OCI-LY3 (cell line): Measurements from ENCODE around the gene ACTL6A.

Experiments used
- H2AFZ ChIP-seq: fragments of 200-600, 300-600 bp; shearing (Covaris generic); 2 replicates; pipeline ENCODE4 v1.6.0; 2014; ENCODE audit warnings: antibody characterized with exemption, low read depth, low read length
- H3K27ac ChIP-seq: fragments of 200-600, 300-600 bp; sonication (generic); 2 replicates; pipeline ENCODE4 v1.5.1; 2014; ENCODE audit warnings: mild to moderate bottlenecking, low read length, moderate library complexity, mixed read lengths
- H3K27me3 ChIP-seq: fragments of 200-600, 300-600 bp; sonication (generic); 2 replicates; pipeline ENCODE4 v1.6.1; 2014; ENCODE audit warnings: low read depth, low read length, mixed read lengths
- H3K36me3 ChIP-seq: fragments of 200-600, 300-600 bp; sonication (generic); replicated peaks from 2 replicates; pipeline ENCODE3; 2014; ENCODE audit warnings: low read depth, low read length, mixed read lengths
- H3K4me1 ChIP-seq: fragments of 300-600, 200-600 bp; sonication (generic); 2 replicates; pipeline ENCODE4 v1.6.1; 2014; ENCODE audit warnings: low read length, mixed read lengths
- H3K4me2 ChIP-seq: fragments of 200-600, 300-600 bp; sonication (generic); 2 replicates; pipeline ENCODE4 v1.6.1; 2014; ENCODE audit warnings: low read length, mixed read lengths
- H3K4me3 ChIP-seq: fragments of 300-600, 200-600 bp; sonication (generic); 2 replicates; pipeline ENCODE4 v1.5.1; 2014; ENCODE audit warnings: antibody characterized with exemption, mild to moderate bottlenecking, low read length, moderate library complexity
- H3K79me2 ChIP-seq: fragments of 300-600, 200-600 bp; shearing (Covaris generic); 2 replicates; pipeline ENCODE4 v1.6.1; 2014; ENCODE audit warnings: mild to moderate bottlenecking, low read length, mixed read lengths
- H3K9ac ChIP-seq: fragments of 300-600, 200-600 bp; shearing (Covaris generic); 2 replicates; pipeline ENCODE4 v1.6.0; 2014; ENCODE audit warnings: mild to moderate bottlenecking, low read length, moderate library complexity
- H3K9me3 ChIP-seq: fragments of 200-600, 300-600 bp; shearing (Covaris generic); 2 replicates; pipeline ENCODE4 v1.6.1; 2014; ENCODE audit warnings: low read length, mixed read lengths; ENCODE audit not compliant: insufficient read depth
- H4K20me1 ChIP-seq: fragments of 200-600, 300-600 bp; sonication (generic); 2 replicates; pipeline ENCODE4 v1.6.1; 2016; ENCODE audit warnings: low read length, mixed read lengths; ENCODE audit not compliant: insufficient read depth
- CTCF ChIP-seq: fragments of 200-600, 300-600 bp; sonication (generic); IDR thresholded peaks from 2 replicates; pipeline ENCODE4 v1.5.1; 2014; ENCODE audit warnings: antibody characterized with exemption, low read length, low read depth
- EZH2phosphoT487 ChIP-seq: fragments of 200-600 bp; shearing (Covaris generic); IDR thresholded peaks from 2 replicates; pipeline ENCODE4 v1.6.1; 2018; ENCODE audit warnings: antibody characterized with exemption, mixed run types, low read depth

The ACTL6A gene

GRCh38 chr3:179606534-179607085 lies 43.9 kb downstream of the ACTL6A start:
- Histone ChIP-seq H3K4me1 (peaks cover 39% of the 10 kb centered on the region), H3K27ac (peak overlapping the region; percentile 68), H3K4me3 (peak overlapping the region; percentile 86), H4K20me1 (no peaks in the 10 kb centered on the region), H3K9me3 (no peaks in the 10 kb centered on the region), H3K79me2 (peaks cover 65% of the 10 kb centered on the region), H2AFZ (no peak overlapping the region), H3K36me3 (peaks cover under 1% of the 10 kb centered on the region), H3K27me3 (no peaks in the 10 kb centered on the region), H3K4me2 (peak overlapping the region; percentile 90), H3K9ac (no peak overlapping the region)
- TF ChIP-seq EZH2phosphoT487 (no peak), CTCF (no peak)

- Histone ChIP-seq H4K20me1 (no peaks in the 10 kb centered on the region), H3K9me3 (no peaks in the 10 kb centered on the region), H3K27ac (peak overlapping the region; percentile 84), H3K4me2 (peak overlapping the region; percentile 85), H2AFZ (no peak overlapping the region), H3K4me3 (peak overlapping the region; percentile 67), H3K27me3 (no peaks in the 10 kb centered on the region), H3K9ac (peak overlapping the region; percentile 53), H3K4me1 (peaks cover 42% of the 10 kb centered on the region), H3K79me2 (peaks cover 54% of the 10 kb centered on the region), H3K36me3 (no peaks in the 10 kb centered on the region)
- TF ChIP-seq CTCF (no peak), EZH2phosphoT487 (no peak)
These were observed 46.4 kb downstream of the ACTL6A start for GRCh38 chr3:179608931-179609720.

GRCh38 chr3:179610066-179610465 lies 47.3 kb downstream of the ACTL6A start:
- Histone ChIP-seq H3K27me3 (no peaks in the 10 kb centered on the region), H3K4me3 (no peak overlapping the region), H3K9ac (no peak overlapping the region), H3K4me1 (peaks cover 42% of the 10 kb centered on the region), H3K27ac (no peak overlapping the region), H3K79me2 (peaks cover 46% of the 10 kb centered on the region), H3K36me3 (no peaks in the 10 kb centered on the region), H2AFZ (no peak overlapping the region), H4K20me1 (no peaks in the 10 kb centered on the region), H3K9me3 (no peaks in the 10 kb centered on the region), H3K4me2 (no peak overlapping the region)
- TF ChIP-seq EZH2phosphoT487 (no peak), CTCF (no peak)

GRCh38 chr3:179613807-179614206 lies 51.1 kb downstream of the ACTL6A start:
- Histone ChIP-seq H3K79me2 (peaks cover 27% of the 10 kb centered on the region), H2AFZ (no peak overlapping the region), H3K36me3 (peaks cover 3% of the 10 kb centered on the region), H3K9ac (no peak overlapping the region), H3K9me3 (no peaks in the 10 kb centered on the region), H3K4me2 (no peak overlapping the region), H4K20me1 (no peaks in the 10 kb centered on the region), H3K4me3 (no peak overlapping the region), H3K27me3 (no peaks in the 10 kb centered on the region), H3K4me1 (peaks cover 17% of the 10 kb centered on the region), H3K27ac (no peak overlapping the region)
- no peak for TF ChIP-seq EZH2phosphoT487
- no peak for TF ChIP-seq CTCF
